Astrocyte (in vitro differentiated cells and primary cell): Measurements from ENCODE around the gene CHD5.

ENCODE experiments used
- EZH2 ChIP-seq: IDR thresholded peaks from 2 replicates; pipeline ENCODE4 v1.6.1; 2012; ENCODE audit warnings: mild to moderate bottlenecking, low read length, inconsistent platforms; ENCODE audit not compliant: insufficient read depth
- TF ChIP-seq, protein P1 (sequence below): IDR thresholded peaks from 2 replicates; pipeline ENCODE4 v1.5.1; 2011; ENCODE audit warnings: low read depth, mild to moderate bottlenecking, inconsistent platforms, low read length, moderate library complexity; ENCODE audit not compliant: insufficient read depth

GRCh38 chr1:6097117-6097595 lies 83.0 kb downstream of the CHD5 start:
- TF ChIP-seq, protein P1, sequence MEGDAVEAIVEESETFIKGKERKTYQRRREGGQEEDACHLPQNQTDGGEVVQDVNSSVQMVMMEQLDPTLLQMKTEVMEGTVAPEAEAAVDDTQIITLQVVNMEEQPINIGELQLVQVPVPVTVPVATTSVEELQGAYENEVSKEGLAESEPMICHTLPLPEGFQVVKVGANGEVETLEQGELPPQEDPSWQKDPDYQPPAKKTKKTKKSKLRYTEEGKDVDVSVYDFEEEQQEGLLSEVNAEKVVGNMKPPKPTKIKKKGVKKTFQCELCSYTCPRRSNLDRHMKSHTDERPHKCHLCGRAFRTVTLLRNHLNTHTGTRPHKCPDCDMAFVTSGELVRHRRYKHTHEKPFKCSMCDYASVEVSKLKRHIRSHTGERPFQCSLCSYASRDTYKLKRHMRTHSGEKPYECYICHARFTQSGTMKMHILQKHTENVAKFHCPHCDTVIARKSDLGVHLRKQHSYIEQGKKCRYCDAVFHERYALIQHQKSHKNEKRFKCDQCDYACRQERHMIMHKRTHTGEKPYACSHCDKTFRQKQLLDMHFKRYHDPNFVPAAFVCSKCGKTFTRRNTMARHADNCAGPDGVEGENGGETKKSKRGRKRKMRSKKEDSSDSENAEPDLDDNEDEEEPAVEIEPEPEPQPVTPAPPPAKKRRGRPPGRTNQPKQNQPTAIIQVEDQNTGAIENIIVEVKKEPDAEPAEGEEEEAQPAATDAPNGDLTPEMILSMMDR, result no peak
- TF ChIP-seq EZH2, result no peak
